ENCODE results near the gene PGA4.
"Not testable (repeated sequence)": the region's sequence is repeated elsewhere in the genome, so short reads cannot be mapped to it uniquely, and the experiment has no call there.

- TF ChIP-seq POLR2AphosphoS2 (conservative IDR thresholded peaks at IDR 0.05; ENCODE audit: low read length); NPAS2 (CRISPR knock-in tag; IDR thresholded peaks at IDR 0.05; ENCODE audit: borderline replicate concordance); USF2 (IDR thresholded peaks at IDR 0.05); RCOR1 (IDR thresholded peaks at IDR 0.05; ENCODE audit: low read depth, low read length); BHLHE40 (IDR thresholded peaks at IDR 0.05; ENCODE audit: low read depth, low read length); CTCF (IDR thresholded peaks at IDR 0.05); ZSCAN20 (CRISPR knock-in tag; IDR thresholded peaks at IDR 0.05); RFX5 (IDR thresholded peaks at IDR 0.05); RAD21 (conservative IDR thresholded peaks at IDR 0.05 in 1 of 2, IDR thresholded peaks at IDR 0.05 in 1 of 2); POLR2A (IDR thresholded peaks at IDR 0.05; ENCODE audit: low read length); REST (IDR thresholded peaks at IDR 0.05); MAFK (IDR thresholded peaks at IDR 0.05; ENCODE audit: partially characterized antibody); BCL3 (IDR thresholded peaks at IDR 0.05); EP300 (IDR thresholded peaks at IDR 0.05): not testable (repeated sequence)
Observed at GRCh38 chr11:61252332-61252731, 30.2 kb downstream of the PGA4 start.

Measured in A549 (cell line).